Glutamatergic neuron (in vitro differentiated cells): ENCODE data around the gene RSL24D1. TPM values are rescaled to one million over a fixed set of nuclear protein-coding genes. Genes with fewer than 3 reads are reported as not detected.

Experiments
- DNase-seq: peaks from one replicate; pipeline ENCODE4 v3.0.0; 2022
- H3K27ac Mint-ChIP-seq: one replicate; pipeline ENCODE4 v1.8.0; 2020; ENCODE audit warnings: mild to moderate bottlenecking, mixed read lengths, inconsistent platforms; ENCODE audit not compliant: unreplicated experiment
- H3K27me3 Mint-ChIP-seq: one replicate; pipeline ENCODE4 v1.8.0; 2020; ENCODE audit warnings: mild to moderate bottlenecking, moderate library complexity, mixed read lengths, inconsistent platforms; ENCODE audit not compliant: unreplicated experiment
- H3K36me3 Mint-ChIP-seq: one replicate; pipeline ENCODE4 v1.8.0; 2020; ENCODE audit warnings: mild to moderate bottlenecking, mixed read lengths, inconsistent platforms; ENCODE audit not compliant: unreplicated experiment
- H3K4me1 Mint-ChIP-seq: one replicate; pipeline ENCODE4 v1.8.0; 2020; ENCODE audit warnings: mild to moderate bottlenecking, low read depth, mixed read lengths, inconsistent platforms; ENCODE audit not compliant: unreplicated experiment
- H3K4me3 Mint-ChIP-seq: one replicate; pipeline ENCODE4 v1.8.0; 2020; ENCODE audit warnings: mild to moderate bottlenecking, mixed read lengths, inconsistent platforms; ENCODE audit not compliant: unreplicated experiment
- H3K9me3 Mint-ChIP-seq: one replicate; pipeline ENCODE4 v1.8.0; 2020; ENCODE audit warnings: mild to moderate bottlenecking, moderate library complexity, mixed read lengths, inconsistent platforms; ENCODE audit not compliant: unreplicated experiment
- CTCF ChIP-seq: fragments of 200-600 bp; sonication (generic); IDR thresholded peaks from one replicate; pipeline ENCODE4 v1.5.0; 2021; ENCODE audit not compliant: partially characterized antibody, unreplicated experiment
- long read RNA-seq: library from polyadenylated mRNA; unstranded; transcript quantifications from one replicate; pipeline ENCODE4 v2.0.0, GENCODE V29; 2020; ENCODE audit not compliant: unreplicated experiment
- total RNA-seq: library from RNA; stranded (reverse); fragmentation: NEBNext Ultra II Directional; extraction: Animal tissue kit (Norgen Biotek cat#: 25700); gene quantifications from one replicate; pipeline ENCODE4 v1.2.1, GENCODE V29; 2021; ENCODE audit not compliant: unreplicated experiment

The RSL24D1 gene
- 77.4 TPM for total RNA-seq
- long read RNA-seq, transcript RSL24D1-201 (6 exons, 2,015 nt), result major isoform, 100 of 108 reads
- long read RNA-seq, partial matches to known transcripts, result 5 of 108 reads
- long read RNA-seq, other reads (novel, unspliced or antisense), result 3 of 108 reads

DNA sequence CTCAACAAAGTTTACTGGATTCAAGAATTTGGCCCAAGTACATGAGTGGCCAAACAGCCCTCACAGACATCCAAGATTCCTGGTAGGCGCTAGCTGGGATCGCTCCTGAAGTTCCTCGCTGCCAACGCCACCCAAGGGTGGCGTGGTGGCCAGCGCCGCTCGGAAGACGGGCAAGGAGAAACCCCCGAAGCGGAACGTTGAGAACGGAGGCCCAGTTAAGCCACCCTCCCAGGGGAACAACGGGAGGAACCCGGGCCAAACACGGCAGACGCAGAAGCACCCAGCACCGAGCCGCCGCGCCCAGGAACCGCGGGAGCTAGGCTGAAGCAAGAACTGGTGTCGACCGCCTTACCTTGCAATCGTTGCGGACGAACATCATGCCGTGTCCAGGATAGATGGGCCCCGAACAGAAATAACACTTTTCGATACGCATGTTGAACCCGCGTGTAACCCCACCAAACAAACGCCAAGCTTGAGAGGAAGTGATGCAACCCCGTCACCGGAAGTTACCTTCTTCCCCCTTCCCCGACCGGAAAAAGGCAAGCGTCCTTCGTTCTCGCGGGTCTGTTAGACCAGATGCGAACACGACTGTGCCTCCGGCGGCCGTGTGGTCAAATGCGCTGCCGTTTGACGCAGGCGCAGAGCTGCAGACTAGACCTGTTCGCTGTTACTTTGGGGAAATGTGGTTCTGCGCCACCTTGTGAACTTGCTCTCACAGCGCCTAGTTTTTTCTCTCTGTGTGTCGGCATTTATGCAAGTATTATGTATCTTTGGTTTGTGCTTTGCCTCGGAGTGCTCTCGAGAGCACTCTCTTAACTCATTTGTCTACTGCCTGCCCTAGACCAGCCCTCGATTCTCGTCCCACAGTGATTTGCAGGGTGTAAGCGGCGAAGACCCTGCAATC is at the start of gene RSL24D1:
Gene RSL24D1, minus strand, starts transcription at position 484 of the 904 bp plus-strand sequence. Its CDS starts 51 bp downstream, at position 433.
- no peaks in the 10 kb centered on the region for H3K27me3 Mint-ChIP-seq
- H3K27ac Mint-ChIP-seq, result no peak within 1 kb of the TSS
- no peaks in the 10 kb centered on the region for H3K9me3 Mint-ChIP-seq
- no peaks in the 10 kb centered on the region for H3K36me3 Mint-ChIP-seq
- peak; percentile 93 for DNase-seq
- peaks cover 3% of the 10 kb centered on the region for H3K4me1 Mint-ChIP-seq
- no peak within 1 kb of the TSS for H3K4me3 Mint-ChIP-seq
- TF ChIP-seq CTCF, result no peak

- no peaks in the 10 kb centered on the region for H3K36me3 Mint-ChIP-seq
- H3K27ac Mint-ChIP-seq, result no peak overlapping the region
- H3K4me3 Mint-ChIP-seq, result no peak overlapping the region
- H3K4me1 Mint-ChIP-seq, result no peaks in the 10 kb centered on the region
- TF ChIP-seq CTCF, result no peak
- H3K9me3 Mint-ChIP-seq, result no peaks in the 10 kb centered on the region
- no peak for DNase-seq
- H3K27me3 Mint-ChIP-seq, result no peaks in the 10 kb centered on the region
Measured at GRCh38 chr15:55245059-55245458, 48.3 kb upstream of the RSL24D1 start.

- Mint-ChIP-seq H3K27ac (no peak overlapping the region), H3K4me3 (no peak overlapping the region), H3K9me3 (no peaks in the 10 kb centered on the region), H3K36me3 (no peaks in the 10 kb centered on the region), H3K27me3 (no peaks in the 10 kb centered on the region), H3K4me1 (no peaks in the 10 kb centered on the region)
- TF ChIP-seq CTCF, result no peak
- DNase-seq, result no peak
Measured at GRCh38 chr15:55241891-55242290, 45.1 kb upstream of the RSL24D1 start.

GRCh38 chr15:55241186-55241585 is 44.4 kb upstream of the RSL24D1 start:
- Mint-ChIP-seq H3K36me3 (no peaks in the 10 kb centered on the region), H3K9me3 (no peaks in the 10 kb centered on the region), H3K27ac (no peak overlapping the region), H3K27me3 (no peaks in the 10 kb centered on the region), H3K4me3 (no peak overlapping the region), H3K4me1 (no peaks in the 10 kb centered on the region)
- TF ChIP-seq CTCF, result no peak
- no peak for DNase-seq
